Mesendoderm (in vitro differentiated cells): ENCODE data around the gene TRERF1.
A peak's percentile ranks its signal among the peaks of the same experiment; 100 is the strongest.

Experiments used
- DNase-seq: peaks from one replicate; pipeline ENCODE4 v3.0.0; 2013
- H2AK5ac ChIP-seq: 2 replicates; pipeline ENCODE4 v1.6.1; 2013; ENCODE audit warnings: low read length, inconsistent platforms
- H2BK120ac ChIP-seq: 2 replicates; pipeline ENCODE4 v1.6.1; 2013; ENCODE audit warnings: low read depth, mild to moderate bottlenecking, low read length, moderate library complexity, mixed read lengths
- H2BK15ac ChIP-seq: replicated peaks from 2 replicates; pipeline ENCODE4 v1.6.1; 2013; ENCODE audit warnings: low read depth, mild to moderate bottlenecking, moderate library complexity
- H2BK5ac ChIP-seq: 2 replicates; pipeline ENCODE4 v1.6.1; 2013; ENCODE audit warnings: low read length, inconsistent platforms
- H3K18ac ChIP-seq: 2 replicates; pipeline ENCODE4 v1.6.1; 2013; ENCODE audit warnings: mild to moderate bottlenecking, low read length, mixed read lengths
- H3K23ac ChIP-seq: one replicate; pipeline ENCODE4 v1.6.1; 2013; ENCODE audit warnings: low read length
- H3K27ac ChIP-seq: 2 replicates; pipeline ENCODE4 v1.5.1; 2013; ENCODE audit warnings: low read depth, mild to moderate bottlenecking, inconsistent platforms, low read length, moderate library complexity
- H3K27me3 ChIP-seq: 2 replicates; pipeline ENCODE4 v1.6.1; 2013; ENCODE audit warnings: low read length, control low read depth, mild to moderate bottlenecking, inconsistent platforms; ENCODE audit not compliant: insufficient read depth, poor library complexity
- H3K36me3 ChIP-seq: 2 replicates; pipeline ENCODE4 v1.6.1; 2013; ENCODE audit warnings: low read length, inconsistent platforms; ENCODE audit not compliant: control insufficient read depth, insufficient read depth
- H3K4ac ChIP-seq: one replicate; pipeline ENCODE4 v1.6.1; 2013; ENCODE audit warnings: low read depth, mild to moderate bottlenecking, low read length, moderate library complexity
- H3K4me1 ChIP-seq: 2 replicates; pipeline ENCODE4 v1.6.1; 2013; ENCODE audit warnings: low read depth, low read length, inconsistent platforms; ENCODE audit not compliant: control insufficient read depth
- H3K4me2 ChIP-seq: 2 replicates; pipeline ENCODE4 v1.6.1; 2013; ENCODE audit warnings: low read length
- H3K4me3 ChIP-seq: 2 replicates; pipeline ENCODE4 v1.5.1; 2013; ENCODE audit warnings: mild to moderate bottlenecking, low read length
- H3K56ac ChIP-seq: one replicate; pipeline ENCODE4 v1.6.1; 2013; ENCODE audit warnings: low read length
- H3K79me1 ChIP-seq: 2 replicates; pipeline ENCODE4 v1.6.1; 2013; ENCODE audit warnings: low read length, inconsistent platforms
- H3K79me2 ChIP-seq: 2 replicates; pipeline ENCODE4 v1.6.1; 2013; ENCODE audit warnings: mild to moderate bottlenecking, low read length; ENCODE audit not compliant: control insufficient read depth, insufficient read depth
- H3K9ac ChIP-seq: 2 replicates; pipeline ENCODE4 v1.6.1; 2013; ENCODE audit warnings: low read length, inconsistent platforms
- H4K5ac ChIP-seq: one replicate; pipeline ENCODE4 v1.6.1; 2013; ENCODE audit warnings: low read length
- H4K8ac ChIP-seq: one replicate; pipeline ENCODE4 v1.6.1; 2013; ENCODE audit warnings: low read depth, mild to moderate bottlenecking, control low read depth, low read length, moderate library complexity
- WGBS: extraction: QIAGEN DNeasy Blood & Tissue Kit; methylation state at CpG from one replicate; pipeline ENCODE4 v1.1.7; 2013; ENCODE audit warnings: low lambda C conversion rate, missing lambda C conversion rate; ENCODE audit not compliant: insufficient coverage; ENCODE audit errors: extremely low coverage; 5-methylcytosine and 5-hydroxymethylcytosine counted together

The TRERF1 gene

GRCh38 chr6:42239333-42239732 is 212.4 kb downstream of the TRERF1 start:
- no peak overlapping the region for H3K4me2 ChIP-seq
- no peak overlapping the region for H3K18ac ChIP-seq
- H2BK120ac ChIP-seq, result no peak overlapping the region
- H3K27me3 ChIP-seq, result no peaks in the 10 kb centered on the region
- H2BK15ac ChIP-seq, result no peak overlapping the region
- H3K36me3 ChIP-seq, result no peaks in the 10 kb centered on the region
- H3K79me2 ChIP-seq, result no peaks in the 10 kb centered on the region
- H3K23ac ChIP-seq, result no peak overlapping the region
- no peaks in the 10 kb centered on the region for H3K79me1 ChIP-seq
- H3K4ac ChIP-seq, result no peak overlapping the region
- no peak overlapping the region for H4K5ac ChIP-seq
- no peak overlapping the region for H4K8ac ChIP-seq
- H2AK5ac ChIP-seq, result no peak overlapping the region
- H3K27ac ChIP-seq, result no peak overlapping the region
- H3K56ac ChIP-seq, result no peak overlapping the region
- H3K4me3 ChIP-seq, result no peak overlapping the region
- no peaks in the 10 kb centered on the region for H3K4me1 ChIP-seq
- no peak overlapping the region for H2BK5ac ChIP-seq
- no CpG with 5 or more reads among the region's 5 CpGs for WGBS
- DNase-seq, result peak; percentile 57
- no peak overlapping the region for H3K9ac ChIP-seq

GRCh38 chr6:42237857-42238256 is 213.9 kb downstream of the TRERF1 start:
- WGBS, result no CpG with 5 or more reads among the region's 1 CpG
- H3K27me3 ChIP-seq, result no peaks in the 10 kb centered on the region
- no peak overlapping the region for H2BK120ac ChIP-seq
- no peak overlapping the region for H3K18ac ChIP-seq
- no peak overlapping the region for H3K4ac ChIP-seq
- H4K5ac ChIP-seq, result no peak overlapping the region
- no peak overlapping the region for H2AK5ac ChIP-seq
- no peak overlapping the region for H3K56ac ChIP-seq
- no peaks in the 10 kb centered on the region for H3K36me3 ChIP-seq
- no peak overlapping the region for H2BK5ac ChIP-seq
- no peak overlapping the region for H3K4me2 ChIP-seq
- DNase-seq, result no peak
- H2BK15ac ChIP-seq, result no peak overlapping the region
- no peaks in the 10 kb centered on the region for H3K79me2 ChIP-seq
- no peaks in the 10 kb centered on the region for H3K4me1 ChIP-seq
- H3K9ac ChIP-seq, result no peak overlapping the region
- no peak overlapping the region for H3K23ac ChIP-seq
- H3K79me1 ChIP-seq, result no peaks in the 10 kb centered on the region
- no peak overlapping the region for H4K8ac ChIP-seq
- H3K27ac ChIP-seq, result no peak overlapping the region
- H3K4me3 ChIP-seq, result no peak overlapping the region

GRCh38 chr6:42236682-42237473 is 214.8 kb downstream of the TRERF1 start:
- H3K18ac ChIP-seq, result no peak overlapping the region
- H3K56ac ChIP-seq, result no peak overlapping the region
- no peak overlapping the region for H3K4me3 ChIP-seq
- H3K27me3 ChIP-seq, result no peaks in the 10 kb centered on the region
- no peak overlapping the region for H4K8ac ChIP-seq
- no peaks in the 10 kb centered on the region for H3K36me3 ChIP-seq
- no peak overlapping the region for H3K23ac ChIP-seq
- no peak overlapping the region for H3K4me2 ChIP-seq
- H3K79me1 ChIP-seq, result no peaks in the 10 kb centered on the region
- H2BK15ac ChIP-seq, result no peak overlapping the region
- H3K9ac ChIP-seq, result no peak overlapping the region
- H3K79me2 ChIP-seq, result no peaks in the 10 kb centered on the region
- DNase-seq, result no peak
- H2AK5ac ChIP-seq, result no peak overlapping the region
- WGBS, result no CpG with 5 or more reads among the region's 5 CpGs
- no peak overlapping the region for H2BK5ac ChIP-seq
- H2BK120ac ChIP-seq, result no peak overlapping the region
- no peak overlapping the region for H3K27ac ChIP-seq
- H3K4me1 ChIP-seq, result no peaks in the 10 kb centered on the region
- no peak overlapping the region for H4K5ac ChIP-seq
- no peak overlapping the region for H3K4ac ChIP-seq

GRCh38 chr6:42236030-42236429 is 215.7 kb downstream of the TRERF1 start:
- no peak overlapping the region for H4K8ac ChIP-seq
- H3K27me3 ChIP-seq, result no peaks in the 10 kb centered on the region
- no peaks in the 10 kb centered on the region for H3K4me1 ChIP-seq
- H3K79me2 ChIP-seq, result no peaks in the 10 kb centered on the region
- no peak overlapping the region for H3K18ac ChIP-seq
- no peak overlapping the region for H2BK15ac ChIP-seq
- H4K5ac ChIP-seq, result no peak overlapping the region
- H3K27ac ChIP-seq, result no peak overlapping the region
- no peak for DNase-seq
- H3K9ac ChIP-seq, result no peak overlapping the region
- no peaks in the 10 kb centered on the region for H3K36me3 ChIP-seq
- H3K4me2 ChIP-seq, result no peak overlapping the region
- no peak overlapping the region for H3K23ac ChIP-seq
- no CpG with 5 or more reads among the region's 9 CpGs for WGBS
- no peak overlapping the region for H2BK5ac ChIP-seq
- no peak overlapping the region for H3K56ac ChIP-seq
- no peaks in the 10 kb centered on the region for H3K79me1 ChIP-seq
- no peak overlapping the region for H3K4ac ChIP-seq
- H2AK5ac ChIP-seq, result no peak overlapping the region
- no peak overlapping the region for H2BK120ac ChIP-seq
- H3K4me3 ChIP-seq, result no peak overlapping the region

- no CpG with 5 or more reads among the region's 3 CpGs for WGBS
- Histone ChIP-seq H4K5ac (no peak overlapping the region), H3K56ac (no peak overlapping the region), H3K79me1 (no peaks in the 10 kb centered on the region), H3K4ac (no peak overlapping the region), H3K18ac (no peak overlapping the region), H2AK5ac (no peak overlapping the region), H3K4me1 (no peaks in the 10 kb centered on the region), H3K23ac (no peak overlapping the region), H3K27me3 (no peaks in the 10 kb centered on the region), H3K79me2 (no peaks in the 10 kb centered on the region), H2BK15ac (no peak overlapping the region), H3K4me3 (no peak overlapping the region), H2BK5ac (no peak overlapping the region), H4K8ac (no peak overlapping the region), H3K36me3 (no peaks in the 10 kb centered on the region), H3K9ac (no peak overlapping the region), H3K27ac (no peak overlapping the region), H3K4me2 (no peak overlapping the region), H2BK120ac (no peak overlapping the region)
- DNase-seq, result no peak
Observed at GRCh38 chr6:42232035-42232434, 219.7 kb downstream of the TRERF1 start.
